ENCODE results near the gene LIN28A.

DNA sequence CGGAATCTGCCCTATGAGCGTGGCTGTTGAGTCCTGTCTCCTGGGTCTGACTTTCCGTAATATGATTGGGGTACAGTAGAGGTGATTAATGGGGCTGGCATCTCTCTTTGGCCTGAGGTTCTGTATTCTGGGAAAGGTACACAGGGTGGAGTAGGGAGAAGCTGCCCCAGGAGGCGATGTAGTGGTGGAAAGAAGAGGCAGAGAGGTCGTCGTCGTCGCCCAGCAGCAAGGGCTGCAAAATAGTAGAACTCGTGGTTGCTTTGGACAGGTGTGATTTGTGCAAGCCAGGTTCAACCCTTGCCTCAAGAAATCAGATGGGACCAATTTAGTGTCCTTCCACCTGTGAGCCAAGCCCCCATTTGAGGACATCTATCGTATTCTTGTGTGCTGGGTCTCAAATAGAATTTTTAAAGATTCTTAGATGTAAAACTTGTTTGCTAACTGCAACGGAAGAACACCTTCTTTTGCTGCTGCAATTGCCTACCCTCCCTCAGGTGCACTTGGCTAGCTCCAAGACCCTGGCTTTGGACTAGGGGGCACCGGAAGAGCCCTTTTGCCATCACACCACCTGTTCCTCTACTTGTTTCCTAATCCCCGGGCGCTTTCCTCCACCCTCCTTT lies 60.4 kb downstream of the LIN28A start:
- TF ChIP-seq, protein P1, sequence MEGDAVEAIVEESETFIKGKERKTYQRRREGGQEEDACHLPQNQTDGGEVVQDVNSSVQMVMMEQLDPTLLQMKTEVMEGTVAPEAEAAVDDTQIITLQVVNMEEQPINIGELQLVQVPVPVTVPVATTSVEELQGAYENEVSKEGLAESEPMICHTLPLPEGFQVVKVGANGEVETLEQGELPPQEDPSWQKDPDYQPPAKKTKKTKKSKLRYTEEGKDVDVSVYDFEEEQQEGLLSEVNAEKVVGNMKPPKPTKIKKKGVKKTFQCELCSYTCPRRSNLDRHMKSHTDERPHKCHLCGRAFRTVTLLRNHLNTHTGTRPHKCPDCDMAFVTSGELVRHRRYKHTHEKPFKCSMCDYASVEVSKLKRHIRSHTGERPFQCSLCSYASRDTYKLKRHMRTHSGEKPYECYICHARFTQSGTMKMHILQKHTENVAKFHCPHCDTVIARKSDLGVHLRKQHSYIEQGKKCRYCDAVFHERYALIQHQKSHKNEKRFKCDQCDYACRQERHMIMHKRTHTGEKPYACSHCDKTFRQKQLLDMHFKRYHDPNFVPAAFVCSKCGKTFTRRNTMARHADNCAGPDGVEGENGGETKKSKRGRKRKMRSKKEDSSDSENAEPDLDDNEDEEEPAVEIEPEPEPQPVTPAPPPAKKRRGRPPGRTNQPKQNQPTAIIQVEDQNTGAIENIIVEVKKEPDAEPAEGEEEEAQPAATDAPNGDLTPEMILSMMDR (IDR thresholded peaks at IDR 0.05): no peak
- TF ChIP-seq POLR2A (IDR thresholded peaks at IDR 0.05): no peak

Measured in uterus (tissue), 2 donors.